Left renal cortex interstitium (tissue), 4 donors: Measurements from ENCODE around the gene CNOT1. TPM values are rescaled to one million over a fixed set of nuclear protein-coding genes. Genes with fewer than 3 reads are reported as not detected.
"Not testable (repeated sequence)": the region's sequence is repeated elsewhere in the genome, so short reads cannot be mapped to it uniquely, and the experiment has no call there.

Experiments used
- DNase-seq, 4 donors: peaks; one replicate each; pipeline ENCODE4 v3.0.0-alpha.2; 2013; ENCODE audit warnings: low read depth in 4 of 4, low spot score in 2 of 4, missing footprints in 1 of 4
- polyA plus RNA-seq, 4 donors: library from polyadenylated mRNA; unstranded; fragments of 120-200 nt; gene quantifications; one replicate each; pipeline ENCODE4 v1.2.1, GENCODE V29; 2013; ENCODE audit not compliant: insufficient read length in 4 of 4

Gene CNOT1
- polyA plus RNA-seq, 4 donors, result 144 to 203 (median 194) TPM

- no peak for DNase-seq
These were observed 137.6 kb downstream of the CNOT1 start for GRCh38 chr16:58492066-58492465.

- DNase-seq, result not testable (repeated sequence)
These were observed 139.1 kb downstream of the CNOT1 start for GRCh38 chr16:58490539-58490938.

- DNase-seq, result no peak
These were observed 139.6 kb downstream of the CNOT1 start for GRCh38 chr16:58490065-58490464.

- no peak for DNase-seq
These were observed 141.1 kb downstream of the CNOT1 start for GRCh38 chr16:58488531-58488930.

GRCh38 chr16:58487566-58488351 lies 141.9 kb downstream of the CNOT1 start:
- peak in 1 of 4 donors; percentile 66 for DNase-seq

- no peak for DNase-seq
These were observed 144.3 kb downstream of the CNOT1 start for GRCh38 chr16:58485184-58485887.

- DNase-seq, result no peak
These were observed 147.7 kb downstream of the CNOT1 start for GRCh38 chr16:58481931-58482330.

- no peak for DNase-seq
These were observed 148.3 kb downstream of the CNOT1 start for GRCh38 chr16:58481226-58481869.

- DNase-seq, result no peak
These were observed 151.2 kb downstream of the CNOT1 start for GRCh38 chr16:58478427-58478826.

- no peak for DNase-seq
These were observed 152.8 kb downstream of the CNOT1 start for GRCh38 chr16:58476791-58477190.

GRCh38 chr16:58475091-58475619 lies 154.5 kb downstream of the CNOT1 start:
- no peak for DNase-seq

- no peak for DNase-seq
These were observed 155.3 kb downstream of the CNOT1 start for GRCh38 chr16:58474296-58474695.

GRCh38 chr16:58472827-58473226 lies 156.8 kb downstream of the CNOT1 start:
- DNase-seq, result no peak

- DNase-seq, result no peak
These were observed 157.4 kb downstream of the CNOT1 start for GRCh38 chr16:58472266-58472665.

GRCh38 chr16:58471209-58471975 lies 158.2 kb downstream of the CNOT1 start:
- no peak for DNase-seq

Other genes starting within 250 kb of the CNOT1 start
- gene GINS3, start 237.4 kb downstream of the CNOT1 start, polyA plus RNA-seq, result 10 to 100 TPM; 11.8 to 12.5 (median 12.3) TPM
- 10 to 100 TPM in 3 of 4 donors, 1 to 10 TPM in 1; 9.0 to 12.9 (median 11.4) TPM for gene NDRG4, start 129.7 kb downstream of the CNOT1 start, polyA plus RNA-seq
- gene SETD6, start 114.3 kb downstream of the CNOT1 start, polyA plus RNA-seq, result 10 to 100 TPM; 22.4 to 51.2 (median 35.1) TPM
- gene SLC38A7, start 54.9 kb upstream of the CNOT1 start, polyA plus RNA-seq, result 10 to 100 TPM; 13.9 to 21.4 (median 16.7) TPM
- 100 to 1,000 TPM in 1 of 4 donors, 10 to 100 TPM in 3; 91.7 to 102 (median 93.3) TPM for gene GOT2, start 104.5 kb upstream of the CNOT1 start, polyA plus RNA-seq